SU-DHL-6 (cell line): ENCODE data around the gene EXT2.

ENCODE experiments used
- CTCF ChIP-seq: fragments of 200-600 bp; sonication (generic); IDR thresholded peaks from one replicate; pipeline ENCODE4 v1.5.1; 2017; ENCODE audit warnings: antibody characterized with exemption, mild to moderate bottlenecking, low read length, moderate library complexity; ENCODE audit not compliant: insufficient read depth, poor library complexity, severe bottlenecking
- EZH2phosphoT487 ChIP-seq: fragments of 200-600 bp; sonication (generic), shearing (Covaris generic); conservative IDR thresholded peaks from 2 replicates; pipeline ENCODE4 v1.6.1; 2018; ENCODE audit warnings: mild to moderate bottlenecking, antibody characterized with exemption, low read length, moderate library complexity, mixed read lengths

- TF ChIP-seq CTCF, result no peak
- no peak for TF ChIP-seq EZH2phosphoT487
Observed at GRCh38 chr11:44058275-44058674, 37.2 kb upstream of the EXT2 start.
